Uterus (tissue), 2 donors: Measurements from ENCODE around the gene GLIS1.

Experiments
- CTCF ChIP-seq, 4 experiments: fragments of 200-600 bp in 2 of 4; fragments of 450-650 bp in 2 of 4; sonication (generic) in 2 of 4; IDR thresholded peaks; one replicate each; pipeline ENCODE4 v1.5.1; 2016 to 2019; ENCODE audit warnings: antibody characterized with exemption in 4 of 4, mild to moderate bottlenecking in 2 of 4, moderate library complexity in 1 of 4
- POLR2A ChIP-seq, 2 donors: fragments of 450-650 bp; IDR thresholded peaks; one replicate each; pipeline ENCODE4 v1.6.1; 2016; ENCODE audit warnings: antibody characterized with exemption in 2 of 2, mild to moderate bottlenecking in 1 of 2, moderate library complexity in 1 of 2

GRCh38 chr1:53576866-53577760 lies 161.9 kb downstream of the GLIS1 start:
- TF ChIP-seq CTCF (IDR thresholded peaks at IDR 0.05): no peak
- TF ChIP-seq POLR2A (IDR thresholded peaks at IDR 0.05): no peak
